ENCODE data around the gene RALGPS2. TPM values are rescaled to one million over a fixed set of nuclear protein-coding genes. Genes with fewer than 3 reads are reported as not detected.

RALGPS2 gene
- total and polyA plus RNA-seq, 9 of the 15 experiments (the other 6 are each of a cell fraction or from before 2014, with no cell fraction given), result 0.28 to 6.5 (median 2.6) TPM

GRCh38 chr1:178870221-178870620 is 145.2 kb downstream of the RALGPS2 start:
- 0% methylated on average over 1 of the region's 1 CpG for WGBS (ENCODE audit: insufficient coverage, low coverage, missing lambda C conversion rate)

More at GRCh38 chr1:178870221-178870620, 145.2 kb downstream of the RALGPS2 start:
- Histone ChIP-seq H2AFZ (ENCODE audit: low read depth, low read length) (no peak overlapping the region), H3K9me3 (replicated peaks; ENCODE audit: control insufficient read depth, insufficient read depth, low read depth, low read length) (no peaks in the 10 kb centered on the region), H3K79me2 (ENCODE audit: control insufficient read depth, insufficient read depth, low read length) (no peaks in the 10 kb centered on the region), H3K27ac (ENCODE audit: extremely low read depth, low read depth, low read length) (no peak overlapping the region), H4K20me1 (replicated peaks; ENCODE audit: control insufficient read depth, insufficient read depth, low read length) (no peaks in the 10 kb centered on the region), H3K9me1 (ENCODE audit: control insufficient read depth, insufficient read depth, low read length) (no peaks in the 10 kb centered on the region), H3K27me3 (ENCODE audit: control insufficient read depth in 2 of 2, insufficient read depth in 2 of 2, low read length in 2 of 2) (peaks cover 3 to 7% of the 10 kb centered on the region in 2 experiments; a peak in 3 of 5 replicates), H3K4me1 (replicated peaks in 1 of 2; ENCODE audit: control insufficient read depth in 2 of 2, insufficient read depth in 2 of 2, low read length in 2 of 2) (no peaks in the 10 kb centered on the region), H3K36me3 (ENCODE audit: control insufficient read depth, insufficient read depth, low read length) (no peaks in the 10 kb centered on the region), H3K4me2 (ENCODE audit: insufficient read depth, low read length) (no peak overlapping the region), H3K9ac (ENCODE audit: insufficient read depth in 1 of 2, low read depth in 2 of 2, low read length in 2 of 2) (no peak overlapping the region), H3K4me3 (no peak overlapping the region)
- POLR2A ChIA-PET, result interaction anchor here (1.9 kb wide), 1 partner anchor 10 kb away, joined by 6 read pairs; no protein-coding TSS in a partner anchor
- no peak for FAIRE-seq
- in situ Hi-C loops (cut with MboI) (no loop called here), intact Hi-C loops (cut with micrococcal nuclease) (no loop called here)
- TF ChIP-seq MBD2 (IDR thresholded peaks at IDR 0.05; ENCODE audit: borderline replicate concordance, low read depth), result no peak
- no peak for TF ChIP-seq HCFC1 (IDR thresholded peaks at IDR 0.05; ENCODE audit: low read depth, low read length)
- TF ChIP-seq CBX1 (IDR thresholded peaks at IDR 0.05; ENCODE audit: low read depth), result no peak
- TF ChIP-seq RREB1 (CRISPR knock-in tag; IDR thresholded peaks at IDR 0.05), result no peak
- TF ChIP-seq ZNF174 (CRISPR knock-in tag; IDR thresholded peaks at IDR 0.05), result no peak
- TF ChIP-seq ZBTB43 (CRISPR knock-in tag; IDR thresholded peaks at IDR 0.05), result no peak
- TF ChIP-seq RBM22 (IDR thresholded peaks at IDR 0.05; ENCODE audit: low read depth, low read length, poor library complexity, severe bottlenecking), result no peak
- TF ChIP-seq CREB5 (CRISPR knock-in tag; IDR thresholded peaks at IDR 0.05), result no peak
- TF ChIP-seq POU5F1 (IDR thresholded peaks at IDR 0.05; ENCODE audit: borderline replicate concordance, low read depth, low read length, partially characterized antibody), result no peak
- no peak for TF ChIP-seq NRF1 (conservative IDR thresholded peaks at IDR 0.05 in 1 of 2, IDR thresholded peaks at IDR 0.05 in 1 of 2)
- no peak for TF ChIP-seq PRMT5 (CRISPR knock-in tag; IDR thresholded peaks at IDR 0.05)
- TF ChIP-seq ZBED1 (IDR thresholded peaks at IDR 0.05), result no peak
- no peak for TF ChIP-seq ZNF395 (CRISPR knock-in tag; IDR thresholded peaks at IDR 0.05)
- no TSS peak for BruUV-seq (replicated peaks)
- ATAC-seq, result no peak
- no peak for DNase-seq (ENCODE audit: extremely low read depth in 1 of 4, low spot score in 3 of 4)
- CTCF ChIA-PET (ENCODE audit: low intra/inter-chr PET ratio), result no interaction called here
